Uterus (tissue), 2 donors: ENCODE measurements around the gene YES1.

ENCODE experiments used
- POLR2A ChIP-seq, 2 donors: fragments of 450-650 bp; IDR thresholded peaks; one replicate each; pipeline ENCODE4 v1.6.1; 2016; ENCODE audit warnings: antibody characterized with exemption in 2 of 2, mild to moderate bottlenecking in 1 of 2, moderate library complexity in 1 of 2
- TF ChIP-seq, protein P1 (sequence below), 4 experiments: fragments of 200-600 bp in 2 of 4; fragments of 450-650 bp in 2 of 4; sonication (generic) in 2 of 4; IDR thresholded peaks; one replicate each; pipeline ENCODE4 v1.5.1; 2016 to 2019; ENCODE audit warnings: antibody characterized with exemption in 4 of 4, mild to moderate bottlenecking in 2 of 4, moderate library complexity in 1 of 4

DNA sequence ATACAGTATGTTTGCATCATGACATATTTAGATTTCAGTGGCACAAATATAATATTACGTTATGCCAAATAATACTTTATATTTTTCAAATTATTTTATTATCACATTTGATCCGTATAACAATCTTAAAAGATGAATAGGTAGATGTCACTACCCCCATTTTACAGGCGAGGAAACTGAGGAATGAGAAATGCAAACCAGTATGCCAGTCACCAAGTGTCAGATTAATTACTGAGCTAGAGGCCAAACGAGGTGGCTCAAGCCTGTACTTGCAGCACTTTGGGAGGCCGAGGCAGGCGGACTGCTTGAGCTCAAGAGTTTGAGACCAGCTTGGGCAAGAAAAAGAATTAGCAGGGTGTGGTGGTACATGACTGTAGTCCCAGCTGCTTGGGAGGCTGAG is 17.4 kb upstream of the YES1 start:
- TF ChIP-seq, protein P1, sequence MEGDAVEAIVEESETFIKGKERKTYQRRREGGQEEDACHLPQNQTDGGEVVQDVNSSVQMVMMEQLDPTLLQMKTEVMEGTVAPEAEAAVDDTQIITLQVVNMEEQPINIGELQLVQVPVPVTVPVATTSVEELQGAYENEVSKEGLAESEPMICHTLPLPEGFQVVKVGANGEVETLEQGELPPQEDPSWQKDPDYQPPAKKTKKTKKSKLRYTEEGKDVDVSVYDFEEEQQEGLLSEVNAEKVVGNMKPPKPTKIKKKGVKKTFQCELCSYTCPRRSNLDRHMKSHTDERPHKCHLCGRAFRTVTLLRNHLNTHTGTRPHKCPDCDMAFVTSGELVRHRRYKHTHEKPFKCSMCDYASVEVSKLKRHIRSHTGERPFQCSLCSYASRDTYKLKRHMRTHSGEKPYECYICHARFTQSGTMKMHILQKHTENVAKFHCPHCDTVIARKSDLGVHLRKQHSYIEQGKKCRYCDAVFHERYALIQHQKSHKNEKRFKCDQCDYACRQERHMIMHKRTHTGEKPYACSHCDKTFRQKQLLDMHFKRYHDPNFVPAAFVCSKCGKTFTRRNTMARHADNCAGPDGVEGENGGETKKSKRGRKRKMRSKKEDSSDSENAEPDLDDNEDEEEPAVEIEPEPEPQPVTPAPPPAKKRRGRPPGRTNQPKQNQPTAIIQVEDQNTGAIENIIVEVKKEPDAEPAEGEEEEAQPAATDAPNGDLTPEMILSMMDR (IDR thresholded peaks at IDR 0.05) = no peak
- TF ChIP-seq POLR2A (IDR thresholded peaks at IDR 0.05) = no peak
